ENCODE results near the gene MEI1. TPM values are rescaled to one million over a fixed set of nuclear protein-coding genes. Genes with fewer than 3 reads are reported as not detected.

MEI1 gene
- total and polyA plus RNA-seq, 2 of the 4 experiments (the other 2 are of a cell fraction): 0.90 to 2.6 TPM

DNA sequence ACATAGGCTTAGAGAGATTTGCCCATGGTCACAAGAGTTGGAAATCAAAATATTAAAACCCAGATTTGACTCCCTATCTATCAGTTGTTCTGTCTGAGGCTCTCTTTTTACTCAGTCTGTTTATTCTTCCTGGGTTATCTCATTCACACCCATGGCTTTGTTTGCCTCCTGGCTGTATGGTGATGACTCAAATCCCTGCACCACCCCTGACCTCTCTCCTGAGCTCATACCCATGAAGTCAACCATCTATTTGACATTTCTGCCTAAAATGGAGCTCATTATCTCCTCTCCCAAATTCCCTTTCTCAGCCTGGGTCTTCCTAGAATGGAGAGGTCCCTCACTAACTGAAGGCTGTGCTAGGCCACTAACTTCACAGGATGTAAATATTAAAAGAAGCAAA, 73.3 kb downstream of the MEI1 start:
- Histone ChIP-seq H4K91ac (ENCODE audit: insufficient read depth, low read depth, low read length) (no peak overlapping the region), H3K4me2 (ENCODE audit: low read depth, low read length) (no peak overlapping the region), H3K56ac (ENCODE audit: extremely low read depth, insufficient read depth, low read length) (no peak overlapping the region), H3K9me1 (ENCODE audit: insufficient read depth, low read length) (no peaks in the 10 kb centered on the region), H2AK5ac (ENCODE audit: low read depth, low read length) (no peak overlapping the region), H2BK20ac (ENCODE audit: low read depth, low read length) (no peak overlapping the region), H2BK5ac (ENCODE audit: low read depth, low read length, poor library complexity, severe bottlenecking) (no peak overlapping the region), H2AFZ (replicated peaks; ENCODE audit: low read length, poor library complexity) (no peak overlapping the region), H3K4me3 (ENCODE audit: insufficient read depth, low read depth, low read length) (no peak overlapping the region), H4K5ac (ENCODE audit: low read depth, low read length) (no peak overlapping the region), H4K8ac (ENCODE audit: low read depth in 2 of 2, low read length in 2 of 2) (no peak overlapping the region), H3K14ac (replicated peaks; ENCODE audit: low read depth, low read length) (no peak overlapping the region), H4K20me1 (ENCODE audit: insufficient read depth, low read length) (no peaks in the 10 kb centered on the region), H3K23ac (ENCODE audit: low read depth, low read length) (no peak overlapping the region), H2AK9ac (replicated peaks; ENCODE audit: low read depth, low read length, poor library complexity) (no peak overlapping the region), H3K4ac (ENCODE audit: low read depth, low read length) (no peak overlapping the region), H2BK15ac (ENCODE audit: low read depth, low read length) (no peak overlapping the region), H2BK120ac (ENCODE audit: low read depth, low read length) (no peak overlapping the region), H3K79me1 (ENCODE audit: low read depth in 1 of 2, low read length in 2 of 2) (no peaks in the 10 kb centered on the region), H3K27ac (ENCODE audit: insufficient read depth, low read length) (no peak overlapping the region), H3K9me3 (ENCODE audit: control insufficient read depth, insufficient read depth, low read length) (no peaks in the 10 kb centered on the region), H3K18ac (ENCODE audit: low read depth, low read length) (no peak overlapping the region), H3K9ac (ENCODE audit: low read depth, low read length) (no peak overlapping the region), H3K27me3 (ENCODE audit: control insufficient read depth, insufficient read depth, low read length) (peaks cover 6% of the 10 kb centered on the region), H3K4me1 (ENCODE audit: control insufficient read depth, insufficient read depth, low read length) (no peaks in the 10 kb centered on the region), H3K36me3 (ENCODE audit: control insufficient read depth, insufficient read depth, low read length) (no peaks in the 10 kb centered on the region)
- no TSS peak for BruUV-seq (replicated peaks)
- in situ Hi-C loops (cut with MboI; ENCODE audit: low sequenced_read_pairs) (no loop called here), intact Hi-C loops (cut with micrococcal nuclease) (no loop called here), dilution Hi-C loops (cut with HindIII; ENCODE audit: low sequenced_read_pairs, unreplicated experiment) (no loop called here)
- POLR2A ChIA-PET (ENCODE audit: unreplicated experiment): no interaction called here
- ATAC-seq (ENCODE audit: low read depth) (no peak), DNase-seq (peak; percentile 9)
- CTCF ChIA-PET: interaction anchor here (1.1 kb wide), 1 partner anchor 8 kb away, joined by 5 read pairs; no protein-coding TSS in a partner anchor
- TF ChIP-seq RFX5 (IDR thresholded peaks at IDR 0.05; ENCODE audit: low read depth, low read length) (no peak), MAZ (IDR thresholded peaks at IDR 0.05; ENCODE audit: borderline replicate concordance, low read depth, low read length) (no peak), FOS (IDR thresholded peaks at IDR 0.05; ENCODE audit: low read depth, low read length) (no peak), MXI1 (IDR thresholded peaks at IDR 0.05; ENCODE audit: borderline replicate concordance, low read depth, low read length) (no peak), POLR2A (IDR thresholded peaks at IDR 0.05; ENCODE audit: low read depth, low read length) (no peak), SMC3 (IDR thresholded peaks at IDR 0.05; ENCODE audit: low read depth, low read length) (no peak), ELK1 (IDR thresholded peaks at IDR 0.05; ENCODE audit: borderline replicate concordance, low read depth, low read length) (no peak)
- TF ChIP-seq, protein P1, sequence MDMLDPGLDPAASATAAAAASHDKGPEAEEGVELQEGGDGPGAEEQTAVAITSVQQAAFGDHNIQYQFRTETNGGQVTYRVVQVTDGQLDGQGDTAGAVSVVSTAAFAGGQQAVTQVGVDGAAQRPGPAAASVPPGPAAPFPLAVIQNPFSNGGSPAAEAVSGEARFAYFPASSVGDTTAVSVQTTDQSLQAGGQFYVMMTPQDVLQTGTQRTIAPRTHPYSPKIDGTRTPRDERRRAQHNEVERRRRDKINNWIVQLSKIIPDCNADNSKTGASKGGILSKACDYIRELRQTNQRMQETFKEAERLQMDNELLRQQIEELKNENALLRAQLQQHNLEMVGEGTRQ (IDR thresholded peaks at IDR 0.05; ENCODE audit: low read depth, low read length): no peak
